ENCODE measurements around the gene CYP2F1.

- TF ChIP-seq CTCF (IDR thresholded peaks at IDR 0.05), result no peak
- TF ChIP-seq POLR2A (IDR thresholded peaks at IDR 0.05), result no peak
Observed at GRCh38 chr19:41136636-41137455, 22.6 kb downstream of the CYP2F1 start.
